Upper lobe of left lung (tissue), 6 donors: ENCODE results near the gene CADPS. TPM values are rescaled to one million over a fixed set of nuclear protein-coding genes. Genes with fewer than 3 reads are reported as not detected.

Experiments used
- ATAC-seq, 2 donors: fragments of 200-7000 bp; cut with Tn5 transposase; one replicate each; pipeline ENCODE4 v1.9.1; 2022; ENCODE audit warnings: mild to moderate bottlenecking in 2 of 2, moderate library complexity in 2 of 2; ENCODE audit not compliant: low FRiP score in 2 of 2
- DNase-seq, 2 donors: peaks; one replicate each; pipeline ENCODE4 v3.0.0-alpha.2; 2019 to 2020
- H3K27ac ChIP-seq, 4 donors: fragments of 200-600 bp; sonication (generic); one replicate each; pipeline ENCODE4 v1.5.1; 2016 to 2019
- H3K27me3 ChIP-seq, 4 donors: fragments of 200-600 bp; sonication (generic); one replicate each; pipeline ENCODE4 v1.5.1; 2017 to 2019
- H3K36me3 ChIP-seq, 4 donors: fragments of 200-600 bp; sonication (generic); one replicate each; pipeline ENCODE4 v1.5.1; 2016 to 2019
- H3K4me1 ChIP-seq, 4 donors: fragments of 200-600 bp; sonication (generic); one replicate each; pipeline ENCODE4 v1.5.1; 2018 to 2019
- H3K4me3 ChIP-seq, 4 donors: fragments of 200-600 bp; sonication (generic); one replicate each; pipeline ENCODE4 v1.5.1; 2017 to 2019; ENCODE audit warnings: mild to moderate bottlenecking in 2 of 4, moderate library complexity in 1 of 4
- H3K9me3 ChIP-seq, 4 donors: fragments of 200-600 bp; sonication (generic); one replicate each; pipeline ENCODE4 v1.5.1; 2018 to 2019
- EP300 ChIP-seq, 4 donors: sonication (generic); formaldehyde crosslinking; IDR thresholded peaks; one replicate each; pipeline ENCODE4 v1.5.1; 2017; ENCODE audit warnings: antibody characterized with exemption in 4 of 4, control low read depth in 2 of 4
- POLR2A ChIP-seq, 4 donors: fragments of 450-650 bp; IDR thresholded peaks; one replicate each; pipeline ENCODE4 v1.5.1; 2016 to 2017; ENCODE audit warnings: antibody characterized with exemption in 4 of 4, mild to moderate bottlenecking in 2 of 4
- POLR2AphosphoS5 ChIP-seq, 2 donors: sonication (generic); formaldehyde crosslinking; IDR thresholded peaks; one replicate each; pipeline ENCODE4 v1.5.1; 2017; ENCODE audit warnings: antibody characterized with exemption in 2 of 2
- WGBS, 2 donors: methylation state at CpG; one replicate each; pipeline ENCODE4 v1.1.5; 2017 to 2018; 5-methylcytosine and 5-hydroxymethylcytosine counted together
- total RNA-seq, 6 donors: library from RNA; depleted of rRNA in 4 of 6; stranded (reverse); fragments of >200 nt in 4 of 6; gene quantifications; one replicate each; pipeline versions ENCODE4 v1.1.0 to v1.2.1, GENCODE V29; 2016 to 2021
- TF ChIP-seq, protein P1 (sequence below), 6 experiments: fragments of 450-650 bp in 4 of 6; fragments of 200-600 bp in 2 of 6; sonication (generic) in 2 of 6; IDR thresholded peaks; one replicate each; pipeline ENCODE4 v1.5.1; 2016 to 2019; ENCODE audit warnings: antibody characterized with exemption in 6 of 6
- donor health status: DM: no; HTN: no; CAD: no; lungs with moderate emphysema.
- donor health status: DM: no; HTN: yes; CAD: no; lungs with severe emphysema.

The CADPS gene
- total RNA-seq, 6 donors from 2014 or later = 0.29 to 1.5 (median 1.2) TPM; not detected in 3

DNA sequence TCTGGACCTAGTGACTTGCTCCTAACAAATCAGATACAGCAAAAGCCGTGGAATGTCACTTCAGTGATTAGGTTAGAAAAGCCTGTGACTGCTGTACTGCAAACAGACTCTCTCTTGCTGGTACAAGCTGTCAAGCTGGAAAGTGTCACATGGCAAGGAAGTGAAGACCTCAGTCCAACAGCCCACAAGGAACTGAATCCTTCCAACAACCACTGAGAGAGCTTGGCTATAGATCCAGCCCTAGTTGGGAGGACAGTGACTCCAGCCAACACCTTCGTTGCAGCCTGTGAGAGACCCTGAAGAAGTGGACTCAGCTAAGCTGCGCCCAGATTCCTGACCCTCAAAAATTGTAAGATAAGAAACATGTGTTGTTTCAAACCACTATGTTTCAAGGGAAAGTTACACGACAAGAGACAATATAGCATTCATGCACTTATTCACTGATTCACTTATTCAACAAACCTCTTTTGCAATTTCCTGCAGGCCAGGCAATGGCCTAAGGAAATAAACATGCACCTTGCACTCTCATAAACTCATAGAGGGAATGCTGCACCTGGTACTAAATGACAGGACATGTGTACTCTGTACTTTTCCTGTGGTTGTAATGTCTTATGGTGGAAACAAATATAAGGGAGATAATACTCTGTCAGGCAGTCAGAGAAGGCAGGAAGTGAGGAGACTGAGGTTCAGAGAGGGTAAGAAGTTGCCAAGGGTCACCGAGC is 142.9 kb downstream of the CADPS start:
- Histone ChIP-seq H3K27me3 (no peaks in the 10 kb centered on the region), H3K27ac (no peak overlapping the region), H3K4me1 (no peaks in the 10 kb centered on the region), H3K9me3 (no peaks in the 10 kb centered on the region), H3K36me3 (no peaks in the 10 kb centered on the region), H3K4me3 (no peak overlapping the region)
- ATAC-seq = no peak
- no peak for TF ChIP-seq POLR2A (IDR thresholded peaks at IDR 0.05)
- no peak for TF ChIP-seq EP300 (IDR thresholded peaks at IDR 0.05)
- no peak for TF ChIP-seq POLR2AphosphoS5 (IDR thresholded peaks at IDR 0.05)
- TF ChIP-seq, protein P1, sequence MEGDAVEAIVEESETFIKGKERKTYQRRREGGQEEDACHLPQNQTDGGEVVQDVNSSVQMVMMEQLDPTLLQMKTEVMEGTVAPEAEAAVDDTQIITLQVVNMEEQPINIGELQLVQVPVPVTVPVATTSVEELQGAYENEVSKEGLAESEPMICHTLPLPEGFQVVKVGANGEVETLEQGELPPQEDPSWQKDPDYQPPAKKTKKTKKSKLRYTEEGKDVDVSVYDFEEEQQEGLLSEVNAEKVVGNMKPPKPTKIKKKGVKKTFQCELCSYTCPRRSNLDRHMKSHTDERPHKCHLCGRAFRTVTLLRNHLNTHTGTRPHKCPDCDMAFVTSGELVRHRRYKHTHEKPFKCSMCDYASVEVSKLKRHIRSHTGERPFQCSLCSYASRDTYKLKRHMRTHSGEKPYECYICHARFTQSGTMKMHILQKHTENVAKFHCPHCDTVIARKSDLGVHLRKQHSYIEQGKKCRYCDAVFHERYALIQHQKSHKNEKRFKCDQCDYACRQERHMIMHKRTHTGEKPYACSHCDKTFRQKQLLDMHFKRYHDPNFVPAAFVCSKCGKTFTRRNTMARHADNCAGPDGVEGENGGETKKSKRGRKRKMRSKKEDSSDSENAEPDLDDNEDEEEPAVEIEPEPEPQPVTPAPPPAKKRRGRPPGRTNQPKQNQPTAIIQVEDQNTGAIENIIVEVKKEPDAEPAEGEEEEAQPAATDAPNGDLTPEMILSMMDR (IDR thresholded peaks at IDR 0.05) = no peak
- DNase-seq = no peak
- WGBS, 2 donors = 73 to 79% methylated on average over 5 of the region's 5 CpGs

DNA sequence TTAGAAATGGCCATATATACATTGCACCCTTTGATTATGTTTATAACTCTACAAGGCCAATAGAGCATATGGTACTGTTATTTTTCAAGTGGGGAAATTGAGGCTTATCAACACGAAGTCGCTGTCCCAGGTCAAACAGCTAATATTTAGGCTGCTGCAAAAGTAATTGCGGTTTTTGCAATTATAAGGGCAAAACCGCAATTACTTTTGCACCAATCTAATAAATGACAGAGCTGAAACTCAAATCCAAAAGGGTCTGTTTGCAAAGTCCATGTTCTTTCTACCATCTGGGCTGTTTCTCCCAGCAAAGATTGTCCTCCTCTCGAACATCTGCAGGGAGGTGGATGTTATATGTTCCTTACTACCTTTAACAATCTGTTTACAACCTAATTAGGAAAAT is 147.2 kb downstream of the CADPS start:
- DNase-seq (no peak), ATAC-seq (no peak)
- no peak for TF ChIP-seq POLR2AphosphoS5 (IDR thresholded peaks at IDR 0.05)
- no peak for TF ChIP-seq POLR2A (IDR thresholded peaks at IDR 0.05)
- TF ChIP-seq EP300 (IDR thresholded peaks at IDR 0.05) = no peak
- TF ChIP-seq, protein P1 (IDR thresholded peaks at IDR 0.05) = no peak
- H3K36me3 ChIP-seq = no peaks in the 10 kb centered on the region
- WGBS, 2 donors = 53 to 66% methylated on average over 5 of the region's 5 CpGs
- no peaks in the 10 kb centered on the region for H3K4me1 ChIP-seq
- H3K9me3 ChIP-seq = no peaks in the 10 kb centered on the region
- H3K27me3 ChIP-seq = no peaks in the 10 kb centered on the region
- no peak overlapping the region for H3K4me3 ChIP-seq
- no peak overlapping the region for H3K27ac ChIP-seq

DNA sequence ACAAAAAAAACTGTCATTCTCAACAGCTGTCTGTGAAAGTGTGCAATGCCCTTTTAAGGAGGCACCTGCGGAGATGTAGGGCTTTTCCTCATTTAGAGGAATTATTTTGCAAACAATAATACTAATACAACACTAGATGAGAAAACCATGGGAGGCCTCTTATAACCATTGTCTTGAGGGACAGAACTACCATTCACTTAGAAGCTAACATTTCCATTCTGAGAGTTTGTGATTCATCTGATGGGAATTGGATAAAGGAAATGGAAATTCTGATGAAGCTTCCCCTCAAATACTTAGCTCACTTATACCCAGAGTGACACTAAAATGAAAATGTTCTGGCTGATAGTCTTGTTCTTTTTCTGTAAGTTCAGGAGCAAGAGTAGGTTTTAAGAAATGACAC is 147.7 kb downstream of the CADPS start:
- DNase-seq = no peak
- TF ChIP-seq POLR2AphosphoS5 (IDR thresholded peaks at IDR 0.05) (no peak), POLR2A (IDR thresholded peaks at IDR 0.05) (no peak), EP300 (IDR thresholded peaks at IDR 0.05) (no peak)
- TF ChIP-seq, protein P1 (IDR thresholded peaks at IDR 0.05) = no peak
- no peak for ATAC-seq
- Histone ChIP-seq H3K36me3 (no peaks in the 10 kb centered on the region), H3K4me1 (no peaks in the 10 kb centered on the region), H3K9me3 (no peaks in the 10 kb centered on the region), H3K27ac (no peak overlapping the region), H3K4me3 (no peak overlapping the region), H3K27me3 (no peaks in the 10 kb centered on the region)
- 0 to 82% methylated on average over 1 of the region's 1 CpG for WGBS, 2 donors

DNA sequence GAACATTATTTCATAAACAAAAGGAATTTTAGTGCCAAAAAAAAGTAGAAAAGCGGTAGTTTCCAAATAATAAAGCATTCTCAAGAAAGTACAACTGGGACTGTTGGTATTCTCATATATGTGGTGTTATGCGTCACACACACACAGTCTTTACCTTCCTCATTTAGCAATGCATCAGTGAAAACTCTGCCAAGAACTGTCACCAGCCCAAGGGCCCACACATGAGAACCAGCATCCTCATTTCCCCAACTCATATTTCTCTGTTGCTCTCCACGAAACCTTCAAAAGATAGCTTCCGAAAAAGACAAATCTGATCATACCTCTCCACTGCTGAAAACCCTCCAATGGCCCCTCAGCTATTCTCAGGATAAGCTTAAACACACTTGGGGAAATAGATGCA is 150.7 kb downstream of the CADPS start:
- 83 to 87% methylated on average over 4 of the region's 4 CpGs for WGBS, 2 donors
- Histone ChIP-seq H3K4me3 (no peak overlapping the region), H3K27ac (no peak overlapping the region), H3K27me3 (no peaks in the 10 kb centered on the region), H3K9me3 (no peaks in the 10 kb centered on the region), H3K4me1 (no peaks in the 10 kb centered on the region), H3K36me3 (no peaks in the 10 kb centered on the region)
- no peak for TF ChIP-seq POLR2A (IDR thresholded peaks at IDR 0.05)
- TF ChIP-seq EP300 (IDR thresholded peaks at IDR 0.05) = no peak
- TF ChIP-seq, protein P1 (IDR thresholded peaks at IDR 0.05) = no peak
- TF ChIP-seq POLR2AphosphoS5 (IDR thresholded peaks at IDR 0.05) = no peak
- no peak for DNase-seq
- ATAC-seq = no peak

DNA sequence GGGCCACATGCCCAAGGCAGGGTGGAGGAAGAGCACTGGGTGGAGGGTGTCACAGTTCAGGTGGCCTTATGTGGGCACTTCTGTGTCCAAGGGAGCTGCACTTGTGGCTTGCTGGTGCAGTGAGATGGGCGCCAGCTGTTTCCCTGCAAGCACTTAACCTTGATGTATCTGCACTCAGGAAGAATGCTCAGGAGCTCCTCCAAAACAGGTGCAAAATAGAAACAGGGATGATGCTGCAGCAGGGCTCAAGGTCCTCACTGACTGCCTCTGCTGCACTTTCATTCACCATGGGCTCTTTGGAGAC is 151.3 kb downstream of the CADPS start:
- DNase-seq (no peak), ATAC-seq (no peak)
- H3K36me3 ChIP-seq = no peaks in the 10 kb centered on the region
- no peak overlapping the region for H3K27ac ChIP-seq
- 50 to 83% methylated on average over 1 of the region's 1 CpG for WGBS, 2 donors
- no peaks in the 10 kb centered on the region for H3K9me3 ChIP-seq
- TF ChIP-seq POLR2A (IDR thresholded peaks at IDR 0.05) = no peak
- no peak for TF ChIP-seq EP300 (IDR thresholded peaks at IDR 0.05)
- TF ChIP-seq, protein P1 (IDR thresholded peaks at IDR 0.05) = no peak
- no peak for TF ChIP-seq POLR2AphosphoS5 (IDR thresholded peaks at IDR 0.05)
- H3K27me3 ChIP-seq = no peaks in the 10 kb centered on the region
- H3K4me1 ChIP-seq = no peaks in the 10 kb centered on the region
- no peak overlapping the region for H3K4me3 ChIP-seq
